Neuron (in vitro differentiated cells): Measurements from ENCODE around the gene PDXDC1.
"Not testable (repeated sequence)": the region's sequence is repeated elsewhere in the genome, so short reads cannot be mapped to it uniquely, and the experiment has no call there.

Source experiments
- H2AFZ ChIP-seq: one replicate; pipeline ENCODE4 v1.6.1; 2013; ENCODE audit warnings: low read depth, mild to moderate bottlenecking, inconsistent platforms, low read length, moderate library complexity
- H3K27me3 ChIP-seq: one replicate; pipeline ENCODE4 v1.6.1; 2013; ENCODE audit warnings: low read length; ENCODE audit not compliant: insufficient read depth
- H3K36me3 ChIP-seq: one replicate; pipeline ENCODE4 v1.6.1; 2013; ENCODE audit warnings: low read length; ENCODE audit not compliant: insufficient read depth
- H3K4me1 ChIP-seq: one replicate; pipeline ENCODE4 v1.6.1; 2013; ENCODE audit warnings: low read length; ENCODE audit not compliant: insufficient read depth
- H3K4me3 ChIP-seq: 2 replicates; pipeline ENCODE4 v1.5.1; 2013; ENCODE audit warnings: mild to moderate bottlenecking, low read length, moderate library complexity
- H3K9me3 ChIP-seq: one replicate; pipeline ENCODE4 v1.6.1; 2013; ENCODE audit warnings: low read length

PDXDC1 gene

DNA sequence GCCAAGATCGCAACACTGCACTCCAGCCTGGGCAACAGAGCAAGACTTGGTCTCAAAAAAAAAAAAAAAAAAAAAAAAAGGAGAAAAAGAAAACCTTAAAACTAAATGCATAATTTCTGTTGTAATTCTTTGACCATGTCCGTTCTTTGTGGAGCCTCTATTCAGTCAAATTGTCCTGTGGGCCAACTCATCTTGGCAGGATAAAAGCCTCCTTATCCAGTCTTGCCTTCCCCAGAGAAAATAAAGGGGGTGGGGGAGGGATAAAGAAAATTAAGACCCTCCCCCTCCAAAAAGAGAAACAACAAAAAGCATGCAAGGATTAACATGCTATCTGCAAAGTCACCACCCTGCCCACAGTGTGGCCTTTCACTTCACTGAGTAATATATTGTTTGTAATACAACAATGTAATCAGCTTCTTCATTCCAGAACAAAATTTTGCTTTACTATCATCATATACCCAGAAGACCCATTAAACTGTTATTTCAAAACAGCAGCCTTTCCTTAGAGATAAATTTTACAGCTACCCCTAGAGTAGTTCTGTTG is 124.6 kb downstream of the PDXDC1 start:
- H3K9me3 ChIP-seq, H3K4me3 ChIP-seq, H3K4me1 ChIP-seq, H3K27me3 ChIP-seq, H3K36me3 ChIP-seq, H2AFZ ChIP-seq: not testable (repeated sequence)

- not testable (repeated sequence) for H3K4me3 ChIP-seq, H3K36me3 ChIP-seq, H3K4me1 ChIP-seq, H2AFZ ChIP-seq, H3K9me3 ChIP-seq, H3K27me3 ChIP-seq
Observed at GRCh38 chr16:15100372-15100987, 125.7 kb downstream of the PDXDC1 start.

DNA sequence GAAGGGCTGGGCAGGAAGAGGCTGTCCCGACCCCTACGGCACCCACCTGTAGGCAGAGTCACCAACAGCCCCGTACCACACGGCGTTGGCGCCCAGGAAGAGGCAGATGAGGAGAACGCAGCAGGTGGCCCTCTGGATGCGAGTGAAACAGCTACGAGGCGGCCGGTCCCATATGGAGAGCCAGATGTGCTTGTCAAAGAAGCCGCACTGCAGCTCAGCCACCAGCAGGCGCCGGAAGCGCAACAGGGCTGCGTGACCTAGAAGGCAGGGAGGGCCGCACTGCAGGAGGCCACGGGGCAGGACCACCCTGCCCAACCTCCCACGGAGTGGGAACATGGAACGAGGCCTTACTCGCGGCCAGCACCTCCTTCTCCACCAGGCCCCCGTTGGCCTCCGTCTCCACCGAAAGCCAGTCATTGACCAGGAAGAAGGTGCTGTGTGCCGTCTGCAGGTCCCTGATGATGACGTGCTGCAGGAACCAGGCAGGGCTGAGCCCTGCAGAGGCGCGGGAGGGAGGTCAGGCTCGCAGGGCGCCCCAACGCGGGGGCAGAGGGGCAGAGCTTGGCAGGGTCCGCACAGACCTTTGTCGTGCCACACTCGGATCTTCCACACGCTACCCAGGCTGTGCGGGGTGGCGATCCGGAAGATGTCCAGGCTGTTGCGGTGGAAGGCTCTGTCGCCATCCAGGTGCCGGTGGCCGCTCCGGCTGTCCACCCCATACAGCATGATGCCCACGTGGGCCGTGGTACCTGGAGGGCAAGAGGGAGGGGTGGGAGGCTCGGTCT is 153.0 kb downstream of the PDXDC1 start:
- not testable (repeated sequence) for H3K36me3 ChIP-seq, H3K9me3 ChIP-seq, H3K4me1 ChIP-seq, H3K4me3 ChIP-seq, H3K27me3 ChIP-seq, H2AFZ ChIP-seq

DNA sequence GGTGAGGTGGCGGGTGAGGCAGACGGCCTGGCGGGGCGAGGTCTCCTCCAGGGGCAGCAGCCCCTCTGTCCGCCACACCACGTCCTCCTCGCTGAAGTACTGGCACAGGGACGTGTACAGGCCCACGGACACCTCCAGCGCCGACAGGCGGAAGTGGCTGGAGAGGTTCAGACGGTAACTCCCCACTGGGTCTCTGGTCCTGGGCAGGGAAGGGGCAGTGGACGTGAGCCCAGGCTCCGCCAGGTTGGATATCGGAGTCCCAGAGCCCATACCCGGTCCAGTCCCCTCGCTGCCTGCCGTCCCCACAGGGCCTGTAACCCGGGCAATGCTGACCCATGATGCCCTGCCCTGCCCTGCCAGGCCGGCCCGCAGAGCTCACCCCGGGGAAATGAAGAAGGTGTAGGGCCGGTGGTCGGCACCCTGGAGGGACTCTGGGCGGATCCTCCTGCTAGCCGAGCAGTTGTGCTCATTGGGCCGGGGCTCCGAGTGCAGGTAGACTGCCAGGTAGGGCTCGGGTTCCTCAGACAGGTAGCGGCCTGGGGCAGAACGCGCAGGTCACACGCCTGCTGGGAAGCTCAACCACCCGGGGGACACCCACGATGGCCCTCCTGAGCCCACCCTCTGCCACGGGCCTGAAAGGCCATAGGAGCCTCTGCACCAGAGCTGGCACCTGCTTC is 155.6 kb downstream of the PDXDC1 start:
- not testable (repeated sequence) for H3K27me3 ChIP-seq, H2AFZ ChIP-seq, H3K36me3 ChIP-seq, H3K4me1 ChIP-seq, H3K9me3 ChIP-seq, H3K4me3 ChIP-seq

DNA sequence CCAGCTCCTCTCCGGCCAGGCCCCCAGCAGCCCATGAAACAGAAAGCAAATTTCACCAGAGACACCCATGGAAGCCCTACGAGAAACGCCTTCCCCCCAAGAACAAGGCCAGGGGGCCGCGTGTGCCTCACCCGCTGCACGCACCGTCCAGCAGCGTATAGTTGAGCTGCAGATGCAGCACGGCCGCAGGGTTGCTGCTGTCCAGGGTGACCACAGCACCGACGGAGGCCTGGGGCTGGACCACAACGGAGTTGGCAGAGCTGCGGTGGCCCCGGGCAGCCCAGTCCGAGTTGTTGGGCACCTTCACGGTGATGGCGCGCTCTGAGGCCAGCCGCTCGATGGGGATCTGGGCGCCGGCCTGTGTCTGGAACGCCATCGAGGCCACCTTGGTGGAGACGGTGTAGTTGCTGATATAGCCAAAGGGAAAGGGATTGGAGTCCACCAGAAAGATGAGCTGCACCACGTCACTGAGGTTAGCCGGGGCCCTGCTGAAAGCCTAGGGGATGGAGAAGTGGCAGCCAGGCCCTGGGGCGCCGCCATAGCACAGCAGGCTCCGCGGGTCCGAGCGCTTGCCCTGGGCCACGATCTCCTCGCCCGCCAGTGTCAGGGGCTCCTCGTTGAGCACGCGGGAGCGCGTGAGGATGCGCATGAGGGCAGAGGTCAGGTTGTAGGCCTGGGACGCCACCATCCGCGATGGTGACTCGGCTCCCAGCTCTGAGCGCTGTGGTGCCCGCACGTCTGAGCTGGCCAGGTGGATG is 156.3 kb downstream of the PDXDC1 start:
- H3K27me3 ChIP-seq, H3K4me1 ChIP-seq, H3K36me3 ChIP-seq, H2AFZ ChIP-seq, H3K4me3 ChIP-seq, H3K9me3 ChIP-seq: not testable (repeated sequence)

GRCh38 chr16:15132719-15133428 is 158.0 kb downstream of the PDXDC1 start:
- H3K27me3 ChIP-seq, H3K36me3 ChIP-seq, H3K4me1 ChIP-seq, H2AFZ ChIP-seq, H3K4me3 ChIP-seq, H3K9me3 ChIP-seq: not testable (repeated sequence)

DNA sequence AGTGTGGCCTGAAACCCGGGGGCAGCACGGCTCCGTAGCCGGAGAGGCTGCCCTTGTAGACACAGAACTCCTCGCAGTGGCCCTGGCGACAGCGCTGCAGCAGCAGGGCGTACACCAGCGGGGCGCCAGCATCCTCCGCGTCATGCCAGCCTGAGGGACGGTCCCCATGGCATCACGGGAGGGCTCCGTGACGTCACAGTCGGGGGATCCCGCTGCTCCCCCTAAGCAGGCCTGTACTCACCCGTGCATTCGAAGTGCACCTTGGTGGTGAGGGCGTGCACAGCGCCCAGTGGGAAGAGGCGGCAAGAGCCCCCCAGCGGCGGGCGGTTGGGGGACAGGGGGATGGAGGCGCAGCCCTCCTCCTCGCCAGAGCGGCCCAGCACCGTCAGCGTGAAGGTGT is 158.7 kb downstream of the PDXDC1 start:
- H3K9me3 ChIP-seq, H3K36me3 ChIP-seq, H2AFZ ChIP-seq, H3K4me1 ChIP-seq, H3K27me3 ChIP-seq, H3K4me3 ChIP-seq: not testable (repeated sequence)

DNA sequence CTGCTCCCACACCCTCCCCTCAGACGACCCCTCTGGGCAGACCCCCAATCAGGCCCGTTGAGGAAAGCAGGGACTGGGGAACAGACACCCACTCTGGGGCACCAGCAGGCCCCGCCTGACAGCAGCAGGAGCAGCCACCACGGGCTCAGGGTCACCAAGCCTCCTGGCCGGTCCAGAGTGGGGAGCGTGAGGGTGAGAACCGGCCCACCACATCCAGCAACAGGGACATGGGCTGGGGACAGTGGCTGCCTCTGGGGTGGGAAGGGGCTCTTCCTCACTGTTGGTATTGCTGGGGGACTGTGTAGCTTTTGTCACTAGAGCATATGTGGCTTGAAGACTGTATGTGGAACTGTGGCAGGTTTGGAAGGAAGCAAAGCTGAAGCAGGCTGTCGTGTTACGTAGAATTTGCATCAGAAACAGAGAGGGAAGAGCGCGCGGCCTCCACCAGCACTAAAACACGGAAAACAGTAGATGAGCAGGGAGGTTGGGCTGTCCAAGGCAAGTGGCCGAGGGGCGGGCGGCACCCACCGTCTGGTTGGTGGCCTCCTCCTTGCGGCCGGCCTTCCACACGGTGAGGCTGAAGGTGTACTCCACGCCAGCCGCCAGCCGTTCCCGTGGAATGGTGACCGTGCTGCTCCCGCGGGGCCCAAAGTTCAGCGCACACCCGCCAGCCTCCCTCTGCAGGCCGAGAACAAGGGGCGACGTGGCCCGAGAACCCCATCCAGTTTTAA is 160.1 kb downstream of the PDXDC1 start:
- not testable (repeated sequence) for H3K27me3 ChIP-seq, H2AFZ ChIP-seq, H3K4me1 ChIP-seq, H3K4me3 ChIP-seq, H3K36me3 ChIP-seq, H3K9me3 ChIP-seq

DNA sequence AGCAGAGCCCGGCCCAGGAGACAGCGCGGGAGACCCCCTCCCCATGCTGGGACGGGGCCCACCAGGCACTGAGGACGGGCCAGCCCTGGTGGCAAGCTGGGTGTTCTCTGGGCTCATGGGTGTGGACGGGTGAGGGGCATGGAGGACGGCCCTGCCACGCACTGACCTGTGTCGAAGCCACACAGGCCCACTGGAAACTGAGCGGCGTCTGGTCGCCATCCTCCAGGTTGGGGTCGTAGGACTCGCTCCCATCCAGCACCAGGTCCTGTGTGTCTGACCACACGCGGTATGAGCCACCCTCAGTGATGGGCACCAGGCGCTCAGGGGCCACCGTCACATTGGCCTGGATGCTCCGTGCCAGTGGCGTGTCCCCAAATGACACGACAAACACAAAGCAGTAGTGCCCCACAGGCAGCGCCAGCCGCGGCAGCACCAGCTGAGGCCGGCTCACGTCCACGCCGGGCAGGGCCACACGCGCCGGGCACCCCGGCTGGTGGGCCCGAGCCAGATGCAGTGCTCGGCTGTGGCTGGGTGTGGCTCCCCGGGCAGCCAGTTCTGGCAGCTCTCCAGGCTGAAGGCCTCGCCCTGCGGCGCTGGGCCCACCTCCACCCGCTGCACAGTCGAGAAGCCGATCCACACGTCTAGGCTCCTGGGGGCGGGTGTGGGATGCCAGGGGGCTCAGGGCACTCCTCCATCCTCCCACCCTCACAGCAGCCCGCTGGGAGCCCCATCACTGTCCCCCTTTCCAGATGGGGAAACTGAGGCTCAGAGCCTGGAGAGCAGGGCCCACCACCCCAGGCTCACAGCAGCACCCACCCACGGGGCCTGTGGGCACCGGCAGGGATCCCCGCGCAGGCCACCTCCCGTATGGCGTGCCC is 160.9 kb downstream of the PDXDC1 start:
- H3K4me1 ChIP-seq, H3K27me3 ChIP-seq, H3K9me3 ChIP-seq, H3K36me3 ChIP-seq, H3K4me3 ChIP-seq, H2AFZ ChIP-seq: not testable (repeated sequence)

DNA sequence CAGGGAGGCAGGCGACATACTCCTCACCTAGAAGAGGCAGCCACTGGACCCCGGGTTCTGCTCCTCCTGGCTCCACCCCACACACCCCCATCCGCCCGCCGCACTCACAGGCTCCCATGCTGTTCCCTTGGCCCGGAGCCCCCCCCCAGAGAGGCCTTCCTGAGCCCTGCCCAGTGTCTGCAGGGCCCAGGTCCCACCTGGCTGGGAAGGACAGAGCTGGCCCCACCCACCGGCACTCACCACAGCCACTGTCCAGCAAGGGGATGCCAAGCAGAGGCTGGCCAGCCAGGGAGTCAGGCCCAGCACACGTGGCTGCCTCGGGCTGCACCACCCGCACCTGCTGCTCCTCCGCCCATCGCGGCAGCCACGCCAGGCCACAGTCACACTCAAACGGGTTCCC is 162.7 kb downstream of the PDXDC1 start:
- not testable (repeated sequence) for H3K36me3 ChIP-seq, H3K27me3 ChIP-seq, H3K4me1 ChIP-seq, H3K9me3 ChIP-seq, H3K4me3 ChIP-seq, H2AFZ ChIP-seq

DNA sequence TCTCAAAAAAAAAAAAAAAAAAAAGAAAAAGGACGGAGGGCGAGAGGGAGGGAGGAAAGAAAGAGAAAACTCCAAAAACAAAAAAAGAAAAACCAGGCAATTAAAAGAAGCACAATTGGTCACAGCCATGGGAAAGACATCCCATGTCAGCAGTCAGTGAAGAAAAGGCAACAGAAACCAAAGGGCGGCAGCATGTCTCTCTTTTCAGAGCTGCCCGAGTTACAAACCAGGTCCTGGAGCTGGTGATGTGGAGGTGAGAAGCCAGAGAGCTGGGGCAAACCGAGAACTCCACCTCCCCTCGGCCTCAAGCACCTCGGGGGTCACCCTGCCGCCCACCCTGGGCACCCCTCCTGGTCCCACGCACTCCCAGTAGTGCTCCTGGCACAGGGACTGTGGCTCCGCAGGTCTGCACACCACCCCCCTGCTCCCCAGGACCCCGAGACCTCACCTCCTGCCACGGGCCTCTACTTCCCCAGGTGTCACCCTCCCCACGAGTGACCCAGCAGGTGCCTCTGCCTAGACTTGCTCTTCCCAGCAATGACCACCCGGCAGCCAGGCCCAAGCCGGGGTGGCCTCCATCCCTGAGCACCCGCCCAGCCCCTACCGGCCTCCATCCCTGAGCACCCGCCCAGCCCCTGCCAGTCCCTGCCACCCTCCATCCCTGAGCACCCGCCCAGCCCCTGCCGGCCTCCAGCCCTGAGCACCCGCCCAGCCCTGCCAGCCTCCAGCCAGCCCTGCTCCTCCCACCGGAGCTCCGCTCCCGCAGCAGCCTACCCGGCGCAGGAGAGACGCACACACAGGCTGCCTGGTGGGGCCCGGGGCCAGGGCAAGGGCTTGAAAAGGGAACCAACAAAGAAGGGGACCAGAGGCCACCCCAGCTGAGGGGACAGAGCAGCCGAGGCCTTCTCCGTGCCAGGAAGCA is 165.9 kb downstream of the PDXDC1 start:
- not testable (repeated sequence) for H3K4me3 ChIP-seq, H3K27me3 ChIP-seq, H3K9me3 ChIP-seq, H2AFZ ChIP-seq, H3K36me3 ChIP-seq
- peaks cover 13% of the 10 kb centered on the region for H3K4me1 ChIP-seq
